ENCODE data around the gene HOXD3.
A peak's percentile ranks its signal among the peaks of the same experiment; 100 is the strongest.

DNA sequence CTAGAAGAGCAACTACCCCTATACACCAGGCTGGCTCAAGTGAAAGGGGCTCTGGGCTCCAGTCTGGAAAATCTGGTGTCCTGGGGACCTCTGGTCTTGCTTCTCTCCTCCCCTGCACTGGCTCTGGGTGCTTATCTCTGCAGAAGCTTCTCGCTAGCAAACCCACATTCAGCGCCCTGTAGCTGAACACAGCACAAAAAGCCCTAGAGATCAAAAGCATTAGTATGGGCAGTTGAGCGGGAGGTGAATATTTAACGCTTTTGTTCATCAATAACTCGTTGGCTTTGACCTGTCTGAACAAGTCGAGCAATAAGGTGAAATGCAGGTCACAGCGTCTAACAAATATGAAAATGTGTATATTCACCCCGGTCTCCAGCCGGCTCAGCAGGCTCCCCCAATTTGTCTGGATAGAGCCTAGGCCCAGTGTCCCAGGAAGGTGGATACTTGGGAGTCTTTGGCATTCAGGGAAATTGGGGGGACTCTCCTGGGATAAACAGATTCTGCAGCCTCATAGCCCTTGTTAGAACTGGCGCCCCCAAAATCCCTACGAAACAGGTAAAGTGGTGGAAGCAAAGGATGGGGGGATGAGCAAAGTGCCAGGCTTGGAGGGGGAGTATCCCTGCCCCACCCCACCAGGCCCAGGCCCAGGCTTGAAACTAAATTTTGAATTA lies 8.2 kb upstream of the HOXD3 start:
- TF ChIP-seq, protein P1, sequence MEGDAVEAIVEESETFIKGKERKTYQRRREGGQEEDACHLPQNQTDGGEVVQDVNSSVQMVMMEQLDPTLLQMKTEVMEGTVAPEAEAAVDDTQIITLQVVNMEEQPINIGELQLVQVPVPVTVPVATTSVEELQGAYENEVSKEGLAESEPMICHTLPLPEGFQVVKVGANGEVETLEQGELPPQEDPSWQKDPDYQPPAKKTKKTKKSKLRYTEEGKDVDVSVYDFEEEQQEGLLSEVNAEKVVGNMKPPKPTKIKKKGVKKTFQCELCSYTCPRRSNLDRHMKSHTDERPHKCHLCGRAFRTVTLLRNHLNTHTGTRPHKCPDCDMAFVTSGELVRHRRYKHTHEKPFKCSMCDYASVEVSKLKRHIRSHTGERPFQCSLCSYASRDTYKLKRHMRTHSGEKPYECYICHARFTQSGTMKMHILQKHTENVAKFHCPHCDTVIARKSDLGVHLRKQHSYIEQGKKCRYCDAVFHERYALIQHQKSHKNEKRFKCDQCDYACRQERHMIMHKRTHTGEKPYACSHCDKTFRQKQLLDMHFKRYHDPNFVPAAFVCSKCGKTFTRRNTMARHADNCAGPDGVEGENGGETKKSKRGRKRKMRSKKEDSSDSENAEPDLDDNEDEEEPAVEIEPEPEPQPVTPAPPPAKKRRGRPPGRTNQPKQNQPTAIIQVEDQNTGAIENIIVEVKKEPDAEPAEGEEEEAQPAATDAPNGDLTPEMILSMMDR (conservative IDR thresholded peaks at IDR 0.05; ENCODE audit: low read depth in 2 of 2): no peak
- peak; percentile 82 for TF ChIP-seq EZH2 (IDR thresholded peaks at IDR 0.05; ENCODE audit: low read depth, unreplicated experiment)
- no peak for TF ChIP-seq JUNB (IDR thresholded peaks at IDR 0.05; ENCODE audit: unreplicated experiment)
- no peak for TF ChIP-seq POLR2AphosphoS5 (IDR thresholded peaks at IDR 0.05; ENCODE audit: low read depth)
